Measurements from ENCODE around the gene EMC9.

GRCh38 chr14:24135584-24135833 is 5.9 kb downstream of the EMC9 start:
- no peak for TF ChIP-seq POLR2A (IDR thresholded peaks at IDR 0.05)
- no peak for TF ChIP-seq CTCF (IDR thresholded peaks at IDR 0.05)
